Measurements from ENCODE around the gene CFL1. TPM values are rescaled to one million over a fixed set of nuclear protein-coding genes. Genes with fewer than 3 reads are reported as not detected.

The CFL1 gene
- total and polyA plus RNA-seq, 2 of the 8 experiments (the other 6 are each of a cell fraction or from before 2014, with no cell fraction given) = 1,252 to 1,365 TPM

DNA sequence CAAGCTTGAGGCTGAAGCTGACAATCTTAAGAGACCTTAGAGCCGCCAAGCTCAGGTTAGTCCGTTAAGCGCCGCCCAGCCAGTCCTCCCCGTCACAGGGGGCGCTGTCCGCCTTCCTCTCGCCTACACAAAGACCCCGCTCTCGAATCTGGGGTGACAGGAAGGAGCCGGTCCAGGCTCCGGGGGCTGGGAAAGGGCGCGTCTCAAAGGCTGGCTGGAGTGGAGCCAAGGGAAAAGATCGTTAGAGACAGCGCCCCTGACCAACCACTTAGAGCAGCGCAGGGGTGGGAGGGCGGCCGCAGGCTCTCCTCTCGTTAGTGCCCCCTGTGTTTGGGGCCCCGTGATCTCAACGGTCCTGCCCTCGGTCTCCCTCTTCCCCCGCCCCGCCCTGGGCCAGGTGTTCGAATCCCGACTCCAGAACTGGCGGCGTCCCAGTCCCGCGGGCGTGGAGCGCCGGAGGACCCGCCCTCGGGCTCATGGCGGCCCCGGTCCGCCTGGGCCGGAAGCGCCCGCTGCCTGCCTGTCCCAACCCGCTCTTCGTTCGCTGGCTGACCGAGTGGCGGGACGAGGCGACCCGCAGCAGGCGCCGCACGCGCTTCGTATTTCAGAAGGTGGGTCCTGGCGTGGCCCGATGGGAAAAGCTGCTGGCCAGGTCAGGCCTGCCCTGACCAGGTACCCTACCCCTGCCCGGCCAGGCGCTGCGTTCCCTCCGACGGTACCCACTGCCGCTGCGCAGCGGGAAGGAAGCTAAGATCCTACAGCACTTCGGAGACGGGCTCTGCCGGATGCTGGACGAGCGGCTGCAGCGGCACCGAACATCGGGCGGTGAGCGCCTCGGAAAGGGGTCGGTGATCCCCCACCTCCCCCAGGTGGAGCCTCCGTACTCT is 2.5 kb upstream of the CFL1 start, which contains the start of gene MUS81 (continued):
- TF ChIP-seq, protein P1, sequence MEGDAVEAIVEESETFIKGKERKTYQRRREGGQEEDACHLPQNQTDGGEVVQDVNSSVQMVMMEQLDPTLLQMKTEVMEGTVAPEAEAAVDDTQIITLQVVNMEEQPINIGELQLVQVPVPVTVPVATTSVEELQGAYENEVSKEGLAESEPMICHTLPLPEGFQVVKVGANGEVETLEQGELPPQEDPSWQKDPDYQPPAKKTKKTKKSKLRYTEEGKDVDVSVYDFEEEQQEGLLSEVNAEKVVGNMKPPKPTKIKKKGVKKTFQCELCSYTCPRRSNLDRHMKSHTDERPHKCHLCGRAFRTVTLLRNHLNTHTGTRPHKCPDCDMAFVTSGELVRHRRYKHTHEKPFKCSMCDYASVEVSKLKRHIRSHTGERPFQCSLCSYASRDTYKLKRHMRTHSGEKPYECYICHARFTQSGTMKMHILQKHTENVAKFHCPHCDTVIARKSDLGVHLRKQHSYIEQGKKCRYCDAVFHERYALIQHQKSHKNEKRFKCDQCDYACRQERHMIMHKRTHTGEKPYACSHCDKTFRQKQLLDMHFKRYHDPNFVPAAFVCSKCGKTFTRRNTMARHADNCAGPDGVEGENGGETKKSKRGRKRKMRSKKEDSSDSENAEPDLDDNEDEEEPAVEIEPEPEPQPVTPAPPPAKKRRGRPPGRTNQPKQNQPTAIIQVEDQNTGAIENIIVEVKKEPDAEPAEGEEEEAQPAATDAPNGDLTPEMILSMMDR (IDR thresholded peaks at IDR 0.05; ENCODE audit: control extremely low read depth in 1 of 3, insufficient read depth in 1 of 3, low read depth in 1 of 3, low read length in 3 of 3) = peak in 2 of 3 experiments; percentile 85 to 88; a peak in 3 of 4 replicates
- TF ChIP-seq TBP (IDR thresholded peaks at IDR 0.05; ENCODE audit: low read depth, low read length) = peak; percentile 87
- TF ChIP-seq SP2 (IDR thresholded peaks at IDR 0.05; ENCODE audit: low read length) = peak; percentile 77
- TF ChIP-seq RBBP5 (IDR thresholded peaks at IDR 0.05; ENCODE audit: borderline replicate concordance, low read depth, low read length) = peak; percentile 3; the same call in 1 of the 2 replicates
- TF ChIP-seq, protein P2, sequence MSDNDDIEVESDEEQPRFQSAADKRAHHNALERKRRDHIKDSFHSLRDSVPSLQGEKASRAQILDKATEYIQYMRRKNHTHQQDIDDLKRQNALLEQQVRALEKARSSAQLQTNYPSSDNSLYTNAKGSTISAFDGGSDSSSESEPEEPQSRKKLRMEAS (IDR thresholded peaks at IDR 0.05) = peak; percentile 33
- no peak for TF ChIP-seq SIX5 (IDR thresholded peaks at IDR 0.05; ENCODE audit: low read depth, low read length)
- peak; percentile 70 for TF ChIP-seq PHF8 (conservative IDR thresholded peaks at IDR 0.05; ENCODE audit: low read depth, low read length)
- TF ChIP-seq, protein P3, sequence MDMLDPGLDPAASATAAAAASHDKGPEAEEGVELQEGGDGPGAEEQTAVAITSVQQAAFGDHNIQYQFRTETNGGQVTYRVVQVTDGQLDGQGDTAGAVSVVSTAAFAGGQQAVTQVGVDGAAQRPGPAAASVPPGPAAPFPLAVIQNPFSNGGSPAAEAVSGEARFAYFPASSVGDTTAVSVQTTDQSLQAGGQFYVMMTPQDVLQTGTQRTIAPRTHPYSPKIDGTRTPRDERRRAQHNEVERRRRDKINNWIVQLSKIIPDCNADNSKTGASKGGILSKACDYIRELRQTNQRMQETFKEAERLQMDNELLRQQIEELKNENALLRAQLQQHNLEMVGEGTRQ (IDR thresholded peaks at IDR 0.05; ENCODE audit: low read length) = 0 out of 2 replicates have a peak, but pooled peaks have one; percentile 28
- peak; percentile 31 to 67; a peak in 2 of 4 replicates for TF ChIP-seq HDAC2 (IDR thresholded peaks at IDR 0.05; ENCODE audit: borderline replicate concordance in 1 of 2, low read depth in 2 of 2, low read length in 2 of 2)
- peak; percentile 30 for TF ChIP-seq CREB1 (IDR thresholded peaks at IDR 0.05)
- peak; percentile 46 for TF ChIP-seq ASH2L (IDR thresholded peaks at IDR 0.05; ENCODE audit: low read length)
- TF ChIP-seq HDAC6 (IDR thresholded peaks at IDR 0.05; ENCODE audit: low read depth, low read length) = no peak
- TF ChIP-seq NANOG (IDR thresholded peaks at IDR 0.05; ENCODE audit: insufficient read depth, low read depth, low read length, poor library complexity, severe bottlenecking) = peak; percentile 35
- TF ChIP-seq SP4 (IDR thresholded peaks at IDR 0.05; ENCODE audit: low read length) = peak; percentile 87
- TF ChIP-seq TAF7 (optimal IDR thresholded peaks at IDR 0.05; ENCODE audit: borderline replicate concordance, low read depth, low read length) = peak; percentile 93
- no peak for TF ChIP-seq TCF12 (IDR thresholded peaks at IDR 0.05; ENCODE audit: low read depth, low read length)
- TF ChIP-seq TAF1 (IDR thresholded peaks at IDR 0.05; ENCODE audit: low read depth, low read length) = peak; percentile 84
- TF ChIP-seq EGR1 (IDR thresholded peaks at IDR 0.05; ENCODE audit: borderline replicate concordance, low read depth, low read length) = peak; percentile 87
- TF ChIP-seq BCL11A (IDR thresholded peaks at IDR 0.05; ENCODE audit: low read depth in 2 of 2, low read length in 2 of 2) = no peak
- no peak for TF ChIP-seq POLR2A (IDR thresholded peaks at IDR 0.05; ENCODE audit: control extremely low read depth in 1 of 2, low read depth in 2 of 2, low read length in 2 of 2)

All from H1 (cell line).